ENCODE measurements around the gene IGSF5.
"Not testable (repeated sequence)": the region's sequence is repeated elsewhere in the genome, so short reads cannot be mapped to it uniquely, and the experiment has no call there.

GRCh38 chr21:39739531-39739930, 5.5 kb upstream of the IGSF5 start:
- not testable (repeated sequence) for TF ChIP-seq POLR2A (IDR thresholded peaks at IDR 0.05)
- TF ChIP-seq, protein P1, sequence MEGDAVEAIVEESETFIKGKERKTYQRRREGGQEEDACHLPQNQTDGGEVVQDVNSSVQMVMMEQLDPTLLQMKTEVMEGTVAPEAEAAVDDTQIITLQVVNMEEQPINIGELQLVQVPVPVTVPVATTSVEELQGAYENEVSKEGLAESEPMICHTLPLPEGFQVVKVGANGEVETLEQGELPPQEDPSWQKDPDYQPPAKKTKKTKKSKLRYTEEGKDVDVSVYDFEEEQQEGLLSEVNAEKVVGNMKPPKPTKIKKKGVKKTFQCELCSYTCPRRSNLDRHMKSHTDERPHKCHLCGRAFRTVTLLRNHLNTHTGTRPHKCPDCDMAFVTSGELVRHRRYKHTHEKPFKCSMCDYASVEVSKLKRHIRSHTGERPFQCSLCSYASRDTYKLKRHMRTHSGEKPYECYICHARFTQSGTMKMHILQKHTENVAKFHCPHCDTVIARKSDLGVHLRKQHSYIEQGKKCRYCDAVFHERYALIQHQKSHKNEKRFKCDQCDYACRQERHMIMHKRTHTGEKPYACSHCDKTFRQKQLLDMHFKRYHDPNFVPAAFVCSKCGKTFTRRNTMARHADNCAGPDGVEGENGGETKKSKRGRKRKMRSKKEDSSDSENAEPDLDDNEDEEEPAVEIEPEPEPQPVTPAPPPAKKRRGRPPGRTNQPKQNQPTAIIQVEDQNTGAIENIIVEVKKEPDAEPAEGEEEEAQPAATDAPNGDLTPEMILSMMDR (IDR thresholded peaks at IDR 0.05), result not testable (repeated sequence)
